IMR-90 (cell line): ENCODE results near the gene RPL19. TPM values are rescaled to one million over a fixed set of nuclear protein-coding genes. Genes with fewer than 3 reads are reported as not detected.

Source experiments
- ATAC-seq: fragments of 200-7000 bp; cut with Tn5 transposase; 2 replicates; pipeline ENCODE4 v1.9.1; 2020; ENCODE audit warnings: low read depth, mild to moderate bottlenecking, moderate library complexity
- BruUV-seq: library from RNA; stranded (reverse); fragments of 400-500 nt; replicated peaks from 2 replicates; lab custom pipeline; 2021; lab: Mats Ljungman, UMichigan
- CTCF ChIA-PET: fragments of 300-600 bp; formaldehyde crosslinking; extraction: SDS; loops from one replicate; lab custom pipeline; 2021; ENCODE audit warnings: antibody characterized with exemption; lab: Yijun Ruan, JAX
- POLR2A ChIA-PET: fragments of 300-600 bp; sonication (Branson Sonifier 250); formaldehyde crosslinking; loops from one replicate; lab custom pipeline; 2022; ENCODE audit warnings: antibody characterized with exemption; ENCODE audit not compliant: unreplicated experiment; lab: Charles Lee
- DNase-seq: peaks from one replicate; pipeline ENCODE4 v3.0.0; 2013
- H2AFZ ChIP-seq: replicated peaks from 2 replicates; pipeline ENCODE3; 2013; ENCODE audit warnings: low read length, mild to moderate bottlenecking; ENCODE audit not compliant: poor library complexity
- H2AK5ac ChIP-seq: 2 replicates; pipeline ENCODE4 v1.6.1; 2013; ENCODE audit warnings: low read depth, low read length, inconsistent platforms
- H2AK9ac ChIP-seq: replicated peaks from 2 replicates; pipeline ENCODE3; 2013; ENCODE audit warnings: mild to moderate bottlenecking, low read depth, low read length, moderate library complexity; ENCODE audit not compliant: poor library complexity
- H2BK120ac ChIP-seq: 2 replicates; pipeline ENCODE4 v1.6.1; 2013; ENCODE audit warnings: low read depth, low read length, inconsistent platforms
- H2BK15ac ChIP-seq: 3 replicates; pipeline ENCODE4 v1.6.1; 2013; ENCODE audit warnings: low read depth, low read length, inconsistent platforms
- H2BK20ac ChIP-seq: 2 replicates; pipeline ENCODE4 v1.6.1; 2013; ENCODE audit warnings: low read depth, mild to moderate bottlenecking, inconsistent platforms, low read length, moderate library complexity
- H2BK5ac ChIP-seq: 2 replicates; pipeline ENCODE4 v1.6.1; 2013; ENCODE audit warnings: mild to moderate bottlenecking, low read depth, low read length, inconsistent platforms; ENCODE audit not compliant: poor library complexity, severe bottlenecking
- H3K14ac ChIP-seq: replicated peaks from 2 replicates; pipeline ENCODE4 v1.6.1; 2013; ENCODE audit warnings: low read depth, low read length, inconsistent platforms
- H3K18ac ChIP-seq: 2 replicates; pipeline ENCODE4 v1.6.1; 2013; ENCODE audit warnings: low read depth, low read length, control low read depth
- H3K23ac ChIP-seq: 2 replicates; pipeline ENCODE4 v1.6.1; 2013; ENCODE audit warnings: low read depth, low read length, inconsistent platforms
- H3K27ac ChIP-seq: 2 replicates; pipeline ENCODE4 v1.5.1; 2013; ENCODE audit warnings: mild to moderate bottlenecking, control low read depth, low read length; ENCODE audit not compliant: insufficient read depth
- H3K27me3 ChIP-seq: 2 replicates; pipeline ENCODE4 v1.6.1; 2013; ENCODE audit warnings: low read length; ENCODE audit not compliant: control insufficient read depth, insufficient read depth
- H3K36me3 ChIP-seq: 2 replicates; pipeline ENCODE4 v1.6.1; 2013; ENCODE audit warnings: low read length, mixed read lengths; ENCODE audit not compliant: control insufficient read depth, insufficient read depth
- H3K4ac ChIP-seq: 2 replicates; pipeline ENCODE4 v1.6.1; 2013; ENCODE audit warnings: low read depth, low read length, inconsistent platforms
- H3K4me1 ChIP-seq: 2 replicates; pipeline ENCODE4 v1.6.1; 2013; ENCODE audit warnings: low read length, mixed read lengths; ENCODE audit not compliant: control insufficient read depth, insufficient read depth
- H3K4me2 ChIP-seq: 2 replicates; pipeline ENCODE4 v1.6.1; 2013; ENCODE audit warnings: low read depth, mild to moderate bottlenecking, control low read depth, low read length, moderate library complexity
- H3K4me3 ChIP-seq: 2 replicates; pipeline ENCODE4 v1.5.1; 2013; ENCODE audit warnings: low read depth, mild to moderate bottlenecking, control low read depth, low read length, moderate library complexity; ENCODE audit not compliant: insufficient read depth
- H3K56ac ChIP-seq: 2 replicates; pipeline ENCODE4 v1.6.1; 2013; ENCODE audit warnings: low read length, inconsistent platforms; ENCODE audit not compliant: insufficient read depth; ENCODE audit errors: extremely low read depth
- H3K79me1 ChIP-seq, 2 experiments: 2 replicates each; pipeline ENCODE4 v1.6.1; 2013; ENCODE audit warnings: low read length in 2 of 2, inconsistent platforms in 1 of 2, low read depth in 1 of 2
- H3K9ac ChIP-seq: 2 replicates; pipeline ENCODE4 v1.6.1; 2013; ENCODE audit warnings: low read depth, low read length, control low read depth
- H3K9me1 ChIP-seq: 2 replicates; pipeline ENCODE4 v1.6.1; 2013; ENCODE audit warnings: low read length, inconsistent platforms; ENCODE audit not compliant: insufficient read depth
- H3K9me3 ChIP-seq: 2 replicates; pipeline ENCODE4 v1.6.1; 2013; ENCODE audit warnings: low read length; ENCODE audit not compliant: control insufficient read depth, insufficient read depth
- H4K20me1 ChIP-seq: 2 replicates; pipeline ENCODE4 v1.6.1; 2013; ENCODE audit warnings: low read length, inconsistent platforms; ENCODE audit not compliant: insufficient read depth
- H4K5ac ChIP-seq: 2 replicates; pipeline ENCODE4 v1.6.1; 2013; ENCODE audit warnings: mild to moderate bottlenecking, low read depth, low read length, control low read depth
- H4K8ac ChIP-seq, 2 experiments: 2 replicates each; pipeline ENCODE4 v1.6.1; 2013; ENCODE audit warnings: low read depth in 2 of 2, low read length in 2 of 2, control low read depth in 1 of 2, inconsistent platforms in 1 of 2
- H4K91ac ChIP-seq: 2 replicates; pipeline ENCODE4 v1.6.1; 2013; ENCODE audit warnings: low read depth, low read length, inconsistent platforms; ENCODE audit not compliant: insufficient read depth
- BHLHE40 ChIP-seq: fragments of 150-350 bp; IDR thresholded peaks from 2 replicates; pipeline ENCODE4 v1.6.1; 2016; ENCODE audit warnings: mild to moderate bottlenecking, low read depth, low read length
- CEBPB ChIP-seq: IDR thresholded peaks from 2 replicates; pipeline ENCODE4 v1.6.1; 2012; ENCODE audit warnings: low read depth, low read length, improper control_type of control experiment
- CHD1 ChIP-seq: IDR thresholded peaks from 2 replicates; pipeline ENCODE4 v1.6.1; 2012; ENCODE audit warnings: low read depth, low read length, improper control_type of control experiment
- FOS ChIP-seq: fragments of 150-350 bp; IDR thresholded peaks from 2 replicates; pipeline ENCODE4 v1.6.1; 2016; ENCODE audit warnings: low read depth, low read length
- MAFK ChIP-seq: IDR thresholded peaks from 2 replicates; pipeline ENCODE4 v1.6.1; 2012; ENCODE audit warnings: low read depth, low read length, improper control_type of control experiment
- MAZ ChIP-seq: IDR thresholded peaks from 2 replicates; pipeline ENCODE4 v1.6.1; 2012; ENCODE audit warnings: low read depth, mild to moderate bottlenecking, low read length, improper control_type of control experiment, moderate library complexity, borderline replicate concordance
- POLR2A ChIP-seq: IDR thresholded peaks from 2 replicates; pipeline ENCODE4 v1.6.1; 2012; ENCODE audit warnings: mild to moderate bottlenecking, low read depth, low read length
- RAD21 ChIP-seq: IDR thresholded peaks from 2 replicates; pipeline ENCODE4 v1.6.1; 2012; ENCODE audit warnings: low read length, improper control_type of control experiment
- RFX5 ChIP-seq: IDR thresholded peaks from 2 replicates; pipeline ENCODE4 v1.8.0; 2012; ENCODE audit warnings: low read depth, mild to moderate bottlenecking, low read length, moderate library complexity
- WGBS, 2 experiments: methylation state at CpG; one replicate each; pipeline versions ENCODE4 v1.1.5 to v1.1.7; 2013; ENCODE audit warnings: missing lambda C conversion rate in 2 of 2; ENCODE audit not compliant: insufficient read length in 1 of 2; ENCODE audit errors: extremely low coverage in 2 of 2; 5-methylcytosine and 5-hydroxymethylcytosine counted together
- dilution Hi-C: fragments of 300-500 bp; cut with HindIII; formaldehyde crosslinking; loops from one replicate; pipeline ENCODE4 v1.14.3; 2018; ENCODE audit warnings: low sequenced_read_pairs; ENCODE audit not compliant: unreplicated experiment
- in situ Hi-C: fragments of 300-500 bp; cut with MboI; formaldehyde crosslinking; loops from 3 replicates; pipeline ENCODE4 v1.14.3; 2019; ENCODE audit warnings: low sequenced_read_pairs, inconsistent platforms, mixed read lengths
- intact Hi-C: fragments of 100-400 bp; cut with micrococcal nuclease; formaldehyde crosslinking; loops from 2 replicates; pipeline ENCODE4 v1.10.0; 2022
- polyA plus RNA-seq, 3 experiments: library from polyadenylated mRNA; depleted of rRNA; stranded (reverse); fragments of >200 nt; gene quantifications; 2 replicates each; pipeline ENCODE4 v1.2.3, GENCODE V29; 2012; ENCODE audit warnings: low replicate concordance in 1 of 3
- total RNA-seq: library from RNA; depleted of rRNA; stranded (reverse); fragments of >200 nt; gene quantifications from 2 replicates; pipeline ENCODE4 v1.2.3, GENCODE V29; 2012
- TF ChIP-seq, protein P1 (sequence below): fragments of 150-350 bp; IDR thresholded peaks from 2 replicates; pipeline ENCODE4 v1.6.1; 2017; ENCODE audit warnings: mild to moderate bottlenecking, antibody characterized with exemption, low read length, low read depth
- TF ChIP-seq, protein P2 (sequence below): fragments of 150-350 bp; IDR thresholded peaks from 2 replicates; pipeline ENCODE4 v1.6.1; 2016; ENCODE audit warnings: low read depth, mild to moderate bottlenecking, low read length, moderate library complexity, borderline replicate concordance

The RPL19 gene
- total and polyA plus RNA-seq, 2 of the 4 experiments (the other 2 are of a cell fraction): 2,101 to 2,466 TPM

DNA sequence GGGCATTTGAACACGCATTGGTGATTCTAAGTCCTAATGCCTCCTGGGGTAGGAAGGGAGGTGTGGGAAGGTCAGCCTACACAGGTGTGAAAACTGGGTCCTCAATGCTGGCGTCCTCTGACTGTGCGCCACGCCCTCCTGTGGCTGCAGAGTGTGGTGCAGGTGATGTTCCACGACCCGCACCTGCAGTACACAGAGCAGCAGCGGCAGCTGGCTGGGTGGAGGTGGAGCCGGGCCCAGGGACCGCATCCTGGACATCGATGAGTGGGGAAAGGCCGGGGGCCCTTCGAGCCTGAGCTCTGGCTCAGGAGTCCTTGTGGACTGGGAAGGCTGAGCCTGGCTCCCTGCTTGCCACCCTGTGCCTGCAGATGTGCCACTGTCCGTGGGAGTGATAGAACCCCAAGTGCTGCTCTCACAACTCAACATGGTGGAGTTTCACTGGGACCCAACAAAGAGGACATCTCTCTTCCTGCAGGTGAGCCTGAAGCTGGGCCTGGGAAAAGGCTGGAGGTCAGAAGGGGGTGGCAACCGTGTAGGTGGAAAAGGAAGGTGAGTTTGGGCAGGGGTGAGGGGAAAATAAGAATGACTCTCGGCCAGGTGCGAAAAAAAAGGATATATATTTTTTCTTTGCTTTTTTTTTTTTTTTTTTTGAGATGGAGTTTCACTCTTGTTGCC lies 39.7 kb downstream of the RPL19 start (continued):
- no peak for TF ChIP-seq CEBPB

DNA sequence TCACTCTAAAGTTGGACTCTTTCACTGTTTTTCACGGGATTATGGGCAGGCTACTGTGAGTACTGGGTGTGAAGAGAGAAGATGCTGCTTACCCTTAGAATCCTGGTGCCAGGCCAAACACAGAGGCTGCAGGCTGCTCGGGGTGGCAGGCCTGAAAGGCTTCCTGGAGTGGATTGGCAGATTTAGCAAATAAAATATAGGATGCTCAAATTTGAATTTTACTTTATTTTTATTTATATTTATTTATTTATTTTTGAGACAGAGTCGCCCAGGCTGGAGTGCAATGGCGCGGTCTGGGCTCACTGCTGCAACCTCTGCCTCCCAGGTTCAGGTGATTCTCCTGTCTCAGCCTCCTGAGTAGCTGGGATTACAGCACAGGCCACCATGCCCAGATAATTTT lies 40.5 kb downstream of the RPL19 start:
- H3K36me3 ChIP-seq: no peaks in the 10 kb centered on the region
- TF ChIP-seq, protein P1, sequence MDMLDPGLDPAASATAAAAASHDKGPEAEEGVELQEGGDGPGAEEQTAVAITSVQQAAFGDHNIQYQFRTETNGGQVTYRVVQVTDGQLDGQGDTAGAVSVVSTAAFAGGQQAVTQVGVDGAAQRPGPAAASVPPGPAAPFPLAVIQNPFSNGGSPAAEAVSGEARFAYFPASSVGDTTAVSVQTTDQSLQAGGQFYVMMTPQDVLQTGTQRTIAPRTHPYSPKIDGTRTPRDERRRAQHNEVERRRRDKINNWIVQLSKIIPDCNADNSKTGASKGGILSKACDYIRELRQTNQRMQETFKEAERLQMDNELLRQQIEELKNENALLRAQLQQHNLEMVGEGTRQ: no peak
- no peak for TF ChIP-seq CHD1
- no peak for TF ChIP-seq MAFK
- no peak for TF ChIP-seq MAZ
- no peak for TF ChIP-seq FOS
- TF ChIP-seq, protein P2, sequence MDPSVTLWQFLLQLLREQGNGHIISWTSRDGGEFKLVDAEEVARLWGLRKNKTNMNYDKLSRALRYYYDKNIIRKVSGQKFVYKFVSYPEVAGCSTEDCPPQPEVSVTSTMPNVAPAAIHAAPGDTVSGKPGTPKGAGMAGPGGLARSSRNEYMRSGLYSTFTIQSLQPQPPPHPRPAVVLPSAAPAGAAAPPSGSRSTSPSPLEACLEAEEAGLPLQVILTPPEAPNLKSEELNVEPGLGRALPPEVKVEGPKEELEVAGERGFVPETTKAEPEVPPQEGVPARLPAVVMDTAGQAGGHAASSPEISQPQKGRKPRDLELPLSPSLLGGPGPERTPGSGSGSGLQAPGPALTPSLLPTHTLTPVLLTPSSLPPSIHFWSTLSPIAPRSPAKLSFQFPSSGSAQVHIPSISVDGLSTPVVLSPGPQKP: no peak
- no peak for TF ChIP-seq RFX5
- no peak for TF ChIP-seq RAD21
- TF ChIP-seq BHLHE40: no peak
- TF ChIP-seq POLR2A: no peak
- peaks cover 4% of the 10 kb centered on the region; the same call in 1 of the 2 replicates for H3K27me3 ChIP-seq
- no peak overlapping the region for H4K91ac ChIP-seq
- H3K9ac ChIP-seq: no peak overlapping the region
- no peak overlapping the region for H2BK15ac ChIP-seq
- ChIA-PET POLR2A (no interaction called here), CTCF (no interaction called here)
- H4K5ac ChIP-seq: no peak overlapping the region
- H4K20me1 ChIP-seq: no peaks in the 10 kb centered on the region
- no peak overlapping the region for H2AK5ac ChIP-seq
- H3K4me2 ChIP-seq: no peak overlapping the region
- no peak overlapping the region for H3K56ac ChIP-seq
- H4K8ac ChIP-seq: no peak overlapping the region
- no TSS peak for BruUV-seq
- in situ Hi-C loops (loop anchor here (10.0 kb wide), 1 partner anchor 256 kb away; no protein-coding TSS in a partner anchor), dilution Hi-C loops (no loop called here), intact Hi-C loops (loop anchor here (5.0 kb wide), 1 partner anchor 443 kb away; the partner anchor contains the start of gene PIP4K2B)
- no peaks in the 10 kb centered on the region; the same call in 1 of the 2 replicates for H3K4me1 ChIP-seq
- no peak overlapping the region for H3K14ac ChIP-seq
- no peak overlapping the region for H2AFZ ChIP-seq
- H3K9me1 ChIP-seq: no peaks in the 10 kb centered on the region
- DNase-seq (no peak), ATAC-seq (no peak)
- no peak overlapping the region for H2BK5ac ChIP-seq
- H2BK120ac ChIP-seq: no peak overlapping the region
- H3K79me1 ChIP-seq: no peaks in the 10 kb centered on the region
- H2BK20ac ChIP-seq: no peak overlapping the region
- no peak overlapping the region for H3K18ac ChIP-seq
- no peak overlapping the region for H3K4ac ChIP-seq
- no peak overlapping the region for H3K4me3 ChIP-seq
- no peak overlapping the region for H3K27ac ChIP-seq
- H3K23ac ChIP-seq: no peak overlapping the region
- no CpG with 5 or more reads among the region's 5 CpGs for WGBS, 2 experiments
- H2AK9ac ChIP-seq: no peak overlapping the region
- no peaks in the 10 kb centered on the region for H3K9me3 ChIP-seq
